ENCODE results near the gene MAG. TPM values are rescaled to one million over a fixed set of nuclear protein-coding genes. Genes with fewer than 3 reads are reported as not detected.

The MAG gene
- total and polyA plus RNA-seq, 10 of the 15 experiments (the other 5 are each of a cell fraction or from before 2014, with no cell fraction given): 0.03 to 0.82 (median 0.17) TPM; not detected in 2

DNA sequence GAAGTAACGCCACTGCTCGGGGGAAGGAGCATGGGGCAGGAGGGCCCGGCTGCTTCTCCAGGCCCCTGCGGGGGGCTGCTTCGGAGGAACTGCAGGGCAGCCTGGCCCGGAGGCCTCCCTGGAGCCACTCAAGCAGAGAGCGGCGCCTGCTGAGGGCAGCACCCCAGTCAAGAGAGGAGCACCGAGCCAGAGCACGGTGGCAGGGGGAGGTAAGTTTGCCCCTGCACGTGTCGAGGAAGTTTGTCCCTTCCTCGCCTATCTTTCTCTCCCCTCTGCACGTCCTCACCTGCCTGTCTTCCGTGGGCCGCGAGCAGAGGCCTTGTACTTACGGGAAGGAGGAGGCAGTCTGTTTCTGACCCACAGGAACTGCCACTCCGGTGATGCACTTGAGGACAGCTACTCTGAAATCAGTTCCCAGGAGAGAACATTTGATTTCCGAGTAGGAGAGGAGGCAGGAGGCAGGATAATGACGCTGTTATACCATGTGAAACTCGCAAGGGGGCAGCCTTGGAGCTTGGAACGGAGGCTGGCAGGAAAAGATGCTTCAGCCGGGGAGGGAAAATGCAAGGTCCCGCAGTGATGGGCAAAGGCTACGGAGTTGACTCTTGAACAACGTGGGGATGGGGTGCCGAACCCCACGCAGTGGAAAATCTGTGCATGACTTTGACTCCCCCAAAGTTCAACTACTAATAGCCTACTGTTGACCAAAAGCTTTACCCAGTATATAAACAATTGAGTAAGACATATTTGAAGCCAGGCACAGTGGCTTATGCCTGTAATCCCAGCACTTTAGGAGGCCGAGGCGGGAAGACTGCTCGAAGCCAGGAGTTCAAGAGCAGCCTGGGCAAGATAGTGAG is 60.7 kb downstream of the MAG start (continued):
- TF ChIP-seq, protein P1, sequence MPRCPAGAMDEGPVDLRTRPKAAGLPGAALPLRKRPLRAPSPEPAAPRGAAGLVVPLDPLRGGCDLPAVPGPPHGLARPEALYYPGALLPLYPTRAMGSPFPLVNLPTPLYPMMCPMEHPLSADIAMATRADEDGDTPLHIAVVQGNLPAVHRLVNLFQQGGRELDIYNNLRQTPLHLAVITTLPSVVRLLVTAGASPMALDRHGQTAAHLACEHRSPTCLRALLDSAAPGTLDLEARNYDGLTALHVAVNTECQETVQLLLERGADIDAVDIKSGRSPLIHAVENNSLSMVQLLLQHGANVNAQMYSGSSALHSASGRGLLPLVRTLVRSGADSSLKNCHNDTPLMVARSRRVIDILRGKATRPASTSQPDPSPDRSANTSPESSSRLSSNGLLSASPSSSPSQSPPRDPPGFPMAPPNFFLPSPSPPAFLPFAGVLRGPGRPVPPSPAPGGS (IDR thresholded peaks at IDR 0.05; ENCODE audit: borderline replicate concordance, insufficient read depth, low read depth, low read length, poor library complexity, severe bottlenecking): peak; percentile 32
- peak; percentile 100 for TF ChIP-seq RAD21 (IDR thresholded peaks at IDR 0.05; ENCODE audit: insufficient read depth, low read depth, low read length)
- TF ChIP-seq, protein P2, sequence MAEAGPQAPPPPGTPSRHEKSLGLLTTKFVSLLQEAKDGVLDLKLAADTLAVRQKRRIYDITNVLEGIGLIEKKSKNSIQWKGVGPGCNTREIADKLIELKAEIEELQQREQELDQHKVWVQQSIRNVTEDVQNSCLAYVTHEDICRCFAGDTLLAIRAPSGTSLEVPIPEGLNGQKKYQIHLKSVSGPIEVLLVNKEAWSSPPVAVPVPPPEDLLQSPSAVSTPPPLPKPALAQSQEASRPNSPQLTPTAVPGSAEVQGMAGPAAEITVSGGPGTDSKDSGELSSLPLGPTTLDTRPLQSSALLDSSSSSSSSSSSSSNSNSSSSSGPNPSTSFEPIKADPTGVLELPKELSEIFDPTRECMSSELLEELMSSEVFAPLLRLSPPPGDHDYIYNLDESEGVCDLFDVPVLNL (IDR thresholded peaks at IDR 0.05; ENCODE audit: low read depth, low read length): no peak
- TF ChIP-seq SMC3 (IDR thresholded peaks at IDR 0.05; ENCODE audit: borderline replicate concordance, low read length): peak; percentile 98
- TF ChIP-seq NBN (IDR thresholded peaks at IDR 0.05): peak; percentile 79; the same call in 1 of the 2 replicates
- peak; percentile 77 for TF ChIP-seq EED (IDR thresholded peaks at IDR 0.05; ENCODE audit: low read depth)
- TF ChIP-seq, protein P3, sequence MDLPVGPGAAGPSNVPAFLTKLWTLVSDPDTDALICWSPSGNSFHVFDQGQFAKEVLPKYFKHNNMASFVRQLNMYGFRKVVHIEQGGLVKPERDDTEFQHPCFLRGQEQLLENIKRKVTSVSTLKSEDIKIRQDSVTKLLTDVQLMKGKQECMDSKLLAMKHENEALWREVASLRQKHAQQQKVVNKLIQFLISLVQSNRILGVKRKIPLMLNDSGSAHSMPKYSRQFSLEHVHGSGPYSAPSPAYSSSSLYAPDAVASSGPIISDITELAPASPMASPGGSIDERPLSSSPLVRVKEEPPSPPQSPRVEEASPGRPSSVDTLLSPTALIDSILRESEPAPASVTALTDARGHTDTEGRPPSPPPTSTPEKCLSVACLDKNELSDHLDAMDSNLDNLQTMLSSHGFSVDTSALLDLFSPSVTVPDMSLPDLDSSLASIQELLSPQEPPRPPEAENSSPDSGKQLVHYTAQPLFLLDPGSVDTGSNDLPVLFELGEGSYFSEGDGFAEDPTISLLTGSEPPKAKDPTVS (IDR thresholded peaks at IDR 0.05; ENCODE audit: low read depth, low read length): 0 out of 2 replicates have a peak, but pooled peaks have one; percentile 33
- no peak for TF ChIP-seq EGR1 (IDR thresholded peaks at IDR 0.05; ENCODE audit: borderline replicate concordance in 1 of 2, low read depth in 2 of 2, low read length in 2 of 2)
- TF ChIP-seq, protein P4, sequence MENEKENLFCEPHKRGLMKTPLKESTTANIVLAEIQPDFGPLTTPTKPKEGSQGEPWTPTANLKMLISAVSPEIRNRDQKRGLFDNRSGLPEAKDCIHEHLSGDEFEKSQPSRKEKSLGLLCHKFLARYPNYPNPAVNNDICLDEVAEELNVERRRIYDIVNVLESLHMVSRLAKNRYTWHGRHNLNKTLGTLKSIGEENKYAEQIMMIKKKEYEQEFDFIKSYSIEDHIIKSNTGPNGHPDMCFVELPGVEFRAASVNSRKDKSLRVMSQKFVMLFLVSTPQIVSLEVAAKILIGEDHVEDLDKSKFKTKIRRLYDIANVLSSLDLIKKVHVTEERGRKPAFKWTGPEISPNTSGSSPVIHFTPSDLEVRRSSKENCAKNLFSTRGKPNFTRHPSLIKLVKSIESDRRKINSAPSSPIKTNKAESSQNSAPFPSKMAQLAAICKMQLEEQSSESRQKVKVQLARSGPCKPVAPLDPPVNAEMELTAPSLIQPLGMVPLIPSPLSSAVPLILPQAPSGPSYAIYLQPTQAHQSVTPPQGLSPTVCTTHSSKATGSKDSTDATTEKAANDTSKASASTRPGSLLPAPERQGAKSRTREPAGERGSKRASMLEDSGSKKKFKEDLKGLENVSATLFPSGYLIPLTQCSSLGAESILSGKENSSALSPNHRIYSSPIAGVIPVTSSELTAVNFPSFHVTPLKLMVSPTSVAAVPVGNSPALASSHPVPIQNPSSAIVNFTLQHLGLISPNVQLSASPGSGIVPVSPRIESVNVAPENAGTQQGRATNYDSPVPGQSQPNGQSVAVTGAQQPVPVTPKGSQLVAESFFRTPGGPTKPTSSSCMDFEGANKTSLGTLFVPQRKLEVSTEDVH (IDR thresholded peaks at IDR 0.05; ENCODE audit: low read depth, partially characterized antibody): peak; percentile 23
- no peak for TF ChIP-seq RAD51 (IDR thresholded peaks at IDR 0.05)
- peak; percentile 86 for TF ChIP-seq IKZF1 (conservative IDR thresholded peaks at IDR 0.05)
- TF ChIP-seq, protein P5, sequence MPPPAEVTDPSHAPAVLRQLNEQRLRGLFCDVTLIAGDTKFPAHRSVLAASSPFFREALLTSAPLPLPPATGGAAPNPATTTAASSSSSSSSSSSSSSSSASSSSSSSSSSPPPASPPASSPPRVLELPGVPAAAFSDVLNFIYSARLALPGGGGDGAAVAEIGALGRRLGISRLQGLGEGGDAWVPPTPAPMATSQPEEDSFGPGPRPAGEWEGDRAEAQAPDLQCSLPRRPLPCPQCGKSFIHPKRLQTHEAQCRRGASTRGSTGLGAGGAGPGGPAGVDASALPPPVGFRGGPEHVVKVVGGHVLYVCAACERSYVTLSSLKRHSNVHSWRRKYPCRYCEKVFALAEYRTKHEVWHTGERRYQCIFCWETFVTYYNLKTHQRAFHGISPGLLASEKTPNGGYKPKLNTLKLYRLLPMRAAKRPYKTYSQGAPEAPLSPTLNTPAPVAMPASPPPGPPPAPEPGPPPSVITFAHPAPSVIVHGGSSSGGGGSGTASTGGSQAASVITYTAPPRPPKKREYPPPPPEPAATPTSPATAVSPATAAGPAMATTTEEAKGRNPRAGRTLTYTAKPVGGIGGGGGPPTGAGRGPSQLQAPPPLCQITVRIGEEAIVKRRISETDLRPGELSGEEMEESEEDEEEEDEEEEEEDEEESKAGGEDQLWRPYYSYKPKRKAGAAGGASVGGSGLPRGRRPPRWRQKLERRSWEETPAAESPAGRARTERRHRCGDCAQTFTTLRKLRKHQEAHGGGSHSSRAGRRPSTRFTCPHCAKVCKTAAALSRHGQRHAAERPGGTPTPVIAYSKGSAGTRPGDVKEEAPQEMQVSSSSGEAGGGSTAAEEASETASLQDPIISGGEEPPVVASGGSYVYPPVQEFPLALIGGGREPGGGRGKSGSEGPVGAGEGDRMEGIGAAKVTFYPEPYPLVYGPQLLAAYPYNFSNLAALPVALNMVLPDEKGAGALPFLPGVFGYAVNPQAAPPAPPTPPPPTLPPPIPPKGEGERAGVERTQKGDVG (CRISPR knock-in tag; IDR thresholded peaks at IDR 0.05): no peak
- TF ChIP-seq, protein P6, sequence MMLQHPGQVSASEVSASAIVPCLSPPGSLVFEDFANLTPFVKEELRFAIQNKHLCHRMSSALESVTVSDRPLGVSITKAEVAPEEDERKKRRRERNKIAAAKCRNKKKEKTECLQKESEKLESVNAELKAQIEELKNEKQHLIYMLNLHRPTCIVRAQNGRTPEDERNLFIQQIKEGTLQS (IDR thresholded peaks at IDR 0.05; ENCODE audit: borderline replicate concordance, extremely low read depth, low read depth, low read length): no peak
- no peak for TF ChIP-seq TCF3 (IDR thresholded peaks at IDR 0.05; ENCODE audit: borderline replicate concordance, insufficient read depth, low read depth, low read length)

Measured in GM12878 (cell line).